Small intestine (tissue), 7 donors: ENCODE results near the gene CDK14. TPM values are rescaled to one million over a fixed set of nuclear protein-coding genes. Genes with fewer than 3 reads are reported as not detected.

Experiments used
- DNase-seq, 2 donors: peaks; one replicate each; pipeline versions ENCODE4 v3.0.0 to v3.0.0-alpha.2; 2013
- FAIRE-seq: peaks from 2 replicates; lab custom pipeline; 2012; peaks lifted over from hg19 to GRCh38; lab: Jason Lieb, UNC
- H3K27ac ChIP-seq, 3 donors: one replicate each; pipeline ENCODE4 v1.5.1; 2013; ENCODE audit warnings: low read length in 2 of 3, mild to moderate bottlenecking in 2 of 3, control low read depth in 1 of 3, inconsistent platforms in 1 of 3, low read depth in 1 of 3, moderate library complexity in 1 of 3
- H3K27me3 ChIP-seq, 3 donors: one replicate each; pipeline ENCODE4 v1.6.1; 2013; ENCODE audit warnings: low read length in 3 of 3, inconsistent platforms in 1 of 3; ENCODE audit not compliant: control insufficient read depth in 3 of 3, insufficient read depth in 3 of 3
- H3K36me3 ChIP-seq, 3 donors: one replicate each; pipeline ENCODE4 v1.6.1; 2013; ENCODE audit warnings: low read length in 3 of 3, inconsistent platforms in 1 of 3, low read depth in 1 of 3, mild to moderate bottlenecking in 1 of 3, moderate library complexity in 1 of 3; ENCODE audit not compliant: control insufficient read depth in 3 of 3, insufficient read depth in 2 of 3
- H3K4me1 ChIP-seq, 3 donors: one replicate each; pipeline ENCODE4 v1.6.1; 2013; ENCODE audit warnings: low read length in 2 of 3, inconsistent platforms in 1 of 3, low read depth in 1 of 3, mild to moderate bottlenecking in 1 of 3, moderate library complexity in 1 of 3; ENCODE audit not compliant: control insufficient read depth in 3 of 3, insufficient read depth in 2 of 3
- H3K4me3 ChIP-seq, 3 donors: one replicate each; pipeline ENCODE4 v1.5.1; 2013; ENCODE audit warnings: low read length in 3 of 3, control low read depth in 1 of 3, inconsistent platforms in 1 of 3, low read depth in 1 of 3, mild to moderate bottlenecking in 1 of 3, moderate library complexity in 1 of 3
- H3K9me3 ChIP-seq, 2 donors: one replicate each; pipeline ENCODE4 v1.6.1; 2013; ENCODE audit warnings: low read depth in 1 of 2, low read length in 1 of 2; ENCODE audit not compliant: control insufficient read depth in 2 of 2, insufficient read depth in 1 of 2
- WGBS, 3 donors: extraction: QIAGEN DNeasy Blood & Tissue Kit; methylation state at CpG; one replicate each; pipeline ENCODE4 v1.1.7; 2013; 5-methylcytosine and 5-hydroxymethylcytosine counted together
- polyA plus RNA-seq, 4 donors: library from polyadenylated mRNA; stranded (reverse) in 3 of 4; unstranded in 1 of 4; fragments of 200-250 nt in 3 of 4; fragments of 120-200 nt in 1 of 4; gene quantifications; one replicate each; pipeline versions ENCODE4 v1.2.1 to v1.2.3, GENCODE V29; 2013
- donor health status: healthy with polysubstance abuse.
- donor health status: control.
- donor health status: control.
- donor health status: Bipolar disorder and iron deficiency.
- donor health status: healthy.

The CDK14 gene
- polyA plus RNA-seq, 4 donors = 1.1 to 6.3 (median 2.0) TPM; not detected in 1

DNA sequence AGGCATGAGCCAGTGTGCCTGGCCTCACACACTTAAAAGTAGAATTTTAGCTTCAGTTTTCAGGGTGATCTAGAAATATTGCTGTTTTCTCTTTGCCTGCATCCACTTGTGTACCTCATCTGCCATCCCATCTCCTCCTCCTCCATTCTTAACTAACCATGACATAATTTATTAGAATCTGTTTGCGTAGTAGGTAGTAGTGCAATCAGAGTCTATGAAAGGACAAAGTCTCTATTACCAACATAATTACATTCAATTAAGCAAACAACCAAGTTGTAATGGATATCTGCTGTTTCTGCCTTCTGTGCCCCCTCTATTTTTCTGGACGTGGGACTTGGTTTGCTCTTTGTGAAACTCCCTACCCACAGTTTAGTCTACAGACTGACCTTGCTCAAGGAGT, 72.9 kb downstream of the CDK14 start:
- WGBS, 3 donors = 30 to 53% (median 47%) methylated on average over 2 of the region's 2 CpGs
- no peaks in the 10 kb centered on the region for H3K4me1 ChIP-seq
- H3K27me3 ChIP-seq = no peaks in the 10 kb centered on the region
- H3K27ac ChIP-seq = no peak overlapping the region
- H3K36me3 ChIP-seq = no peaks in the 10 kb centered on the region
- DNase-seq (no peak), FAIRE-seq (no peak)
- no peaks in the 10 kb centered on the region for H3K9me3 ChIP-seq
- no peak overlapping the region for H3K4me3 ChIP-seq

DNA sequence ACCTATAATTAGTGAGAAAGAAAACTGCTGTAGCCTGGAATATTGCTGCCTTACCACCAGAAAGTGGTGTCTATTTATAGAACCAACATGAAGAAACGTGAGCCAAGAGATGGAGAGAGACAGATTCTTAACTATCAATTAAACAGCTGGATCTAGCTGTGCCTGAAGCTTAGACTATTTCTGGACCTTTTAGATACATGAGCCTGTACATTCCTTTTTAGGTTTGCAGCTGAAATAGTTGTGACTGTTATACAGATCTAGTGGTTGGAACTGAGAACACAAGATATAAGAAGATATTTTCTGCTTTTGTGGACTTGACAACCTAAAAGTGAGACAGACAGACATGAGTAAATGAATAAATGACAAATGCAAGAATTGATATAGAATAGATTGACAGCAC, 73.4 kb downstream of the CDK14 start:
- H3K36me3 ChIP-seq = no peaks in the 10 kb centered on the region
- H3K9me3 ChIP-seq = no peaks in the 10 kb centered on the region
- DNase-seq (no peak), FAIRE-seq (no peak)
- 53 to 82% (median 59%) methylated on average over 1 of the region's 1 CpG for WGBS, 3 donors
- no peaks in the 10 kb centered on the region for H3K4me1 ChIP-seq
- no peaks in the 10 kb centered on the region for H3K27me3 ChIP-seq
- no peak overlapping the region for H3K27ac ChIP-seq
- no peak overlapping the region for H3K4me3 ChIP-seq

DNA sequence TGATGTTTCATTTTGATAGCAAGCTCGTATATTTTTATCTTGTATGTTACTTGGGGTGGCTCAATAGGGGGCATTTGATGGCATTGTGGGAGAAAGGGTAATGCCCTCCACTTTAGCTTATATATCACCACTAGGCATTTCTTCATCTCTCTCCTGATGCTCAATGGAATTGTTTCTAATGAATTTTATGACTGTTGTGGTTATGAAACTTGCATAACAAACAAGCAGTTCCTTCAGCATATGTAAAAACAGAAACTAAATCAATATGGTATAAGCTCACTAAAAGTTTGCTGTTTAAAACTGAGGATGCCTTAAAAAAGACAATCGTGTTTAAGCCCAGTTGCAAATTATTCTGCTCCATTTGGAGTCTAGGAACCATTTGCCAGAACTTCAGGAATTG, 75.5 kb downstream of the CDK14 start:
- DNase-seq (no peak), FAIRE-seq (no peak)
- 69 to 81% (median 73%) methylated on average over 2 of the region's 2 CpGs for WGBS, 3 donors

DNA sequence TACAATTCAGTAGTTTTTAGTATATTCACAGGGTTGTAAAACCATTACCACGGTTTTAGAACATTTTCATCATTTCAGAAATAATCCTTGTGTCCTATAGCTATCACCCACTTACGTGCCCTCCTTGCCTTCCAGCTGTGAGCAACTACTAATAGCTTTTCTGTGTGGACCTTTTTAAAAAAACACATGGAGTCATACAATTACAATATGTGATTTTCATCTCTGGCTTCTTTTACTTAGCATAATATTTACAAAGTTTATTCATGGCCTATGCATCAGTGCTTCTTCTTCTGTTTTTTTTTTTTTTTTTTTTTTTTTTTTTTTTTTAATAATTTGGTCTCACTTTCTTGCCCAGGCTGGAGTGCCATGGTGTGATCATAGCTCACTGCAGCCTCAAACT, 76.1 kb downstream of the CDK14 start:
- 80 to 85% (median 83%) methylated on average over 2 of the region's 2 CpGs for WGBS, 3 donors
- H3K4me1 ChIP-seq = no peaks in the 10 kb centered on the region
- no peak for FAIRE-seq

More for the DNA sequence above, 75.5 kb downstream of the CDK14 start:
- Histone ChIP-seq H3K36me3 (no peaks in the 10 kb centered on the region), H3K27ac (no peak overlapping the region), H3K27me3 (no peaks in the 10 kb centered on the region), H3K9me3 (no peaks in the 10 kb centered on the region), H3K4me3 (no peak overlapping the region), H3K4me1 (no peaks in the 10 kb centered on the region)

DNA sequence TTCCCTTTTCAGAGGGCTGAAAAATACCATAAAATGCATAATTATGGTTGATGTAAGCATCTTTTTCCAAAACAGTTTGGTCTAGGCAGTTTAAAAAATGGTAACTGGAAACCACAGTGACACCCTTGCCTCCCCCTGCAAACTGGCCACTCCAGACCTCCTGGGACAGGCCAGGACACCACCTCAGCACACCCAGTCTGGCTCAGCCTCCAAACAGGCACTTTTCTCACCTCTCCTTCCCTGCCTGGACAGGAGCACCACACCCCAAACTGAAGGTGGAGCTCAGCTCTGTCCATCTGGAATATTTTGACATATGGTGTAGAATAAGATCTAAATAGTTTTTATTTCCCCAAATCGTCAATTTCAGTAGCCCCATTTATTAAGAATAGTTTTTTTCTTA, 78.5 kb downstream of the CDK14 start:
- Histone ChIP-seq H3K4me1 (no peaks in the 10 kb centered on the region), H3K27me3 (no peaks in the 10 kb centered on the region), H3K9me3 (no peaks in the 10 kb centered on the region), H3K4me3 (no peak overlapping the region), H3K36me3 (no peaks in the 10 kb centered on the region), H3K27ac (no peak overlapping the region)
- no peak for FAIRE-seq
- DNase-seq = no peak
- WGBS, 3 donors = 68 to 80% (median 71%) methylated on average over 1 of the region's 1 CpG

More for the DNA sequence above, 76.1 kb downstream of the CDK14 start:
- Histone ChIP-seq H3K27me3 (no peaks in the 10 kb centered on the region), H3K36me3 (no peaks in the 10 kb centered on the region), H3K27ac (no peak overlapping the region), H3K9me3 (no peaks in the 10 kb centered on the region), H3K4me3 (no peak overlapping the region)
- no peak for DNase-seq

DNA sequence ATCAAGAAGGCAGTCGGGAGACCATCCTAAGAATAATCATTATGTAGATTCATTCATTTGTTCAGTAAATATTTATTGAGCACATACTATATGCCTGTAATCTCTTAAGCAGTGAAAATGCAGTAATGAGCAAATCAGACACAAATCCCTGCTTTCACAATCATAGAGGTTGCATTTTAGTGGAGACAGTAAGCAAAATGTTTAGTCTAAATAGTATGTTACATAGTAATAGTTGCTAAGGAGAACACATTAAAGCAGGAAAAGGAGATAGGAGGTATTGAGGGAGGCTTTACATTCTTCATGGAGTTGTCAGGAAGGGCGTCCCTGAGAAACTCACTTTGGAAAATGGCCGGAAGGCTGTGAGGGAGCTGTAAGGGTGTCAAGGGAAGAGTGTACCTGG, 79.9 kb downstream of the CDK14 start:
- no peaks in the 10 kb centered on the region for H3K9me3 ChIP-seq
- WGBS, 3 donors = 90 to 92% (median 92%) methylated on average over 3 of the region's 3 CpGs
- H3K4me3 ChIP-seq = no peak overlapping the region
- no peaks in the 10 kb centered on the region for H3K36me3 ChIP-seq
- DNase-seq = no peak
- no peak for FAIRE-seq
- H3K27ac ChIP-seq = no peak overlapping the region
- no peaks in the 10 kb centered on the region for H3K27me3 ChIP-seq
- no peaks in the 10 kb centered on the region for H3K4me1 ChIP-seq

DNA sequence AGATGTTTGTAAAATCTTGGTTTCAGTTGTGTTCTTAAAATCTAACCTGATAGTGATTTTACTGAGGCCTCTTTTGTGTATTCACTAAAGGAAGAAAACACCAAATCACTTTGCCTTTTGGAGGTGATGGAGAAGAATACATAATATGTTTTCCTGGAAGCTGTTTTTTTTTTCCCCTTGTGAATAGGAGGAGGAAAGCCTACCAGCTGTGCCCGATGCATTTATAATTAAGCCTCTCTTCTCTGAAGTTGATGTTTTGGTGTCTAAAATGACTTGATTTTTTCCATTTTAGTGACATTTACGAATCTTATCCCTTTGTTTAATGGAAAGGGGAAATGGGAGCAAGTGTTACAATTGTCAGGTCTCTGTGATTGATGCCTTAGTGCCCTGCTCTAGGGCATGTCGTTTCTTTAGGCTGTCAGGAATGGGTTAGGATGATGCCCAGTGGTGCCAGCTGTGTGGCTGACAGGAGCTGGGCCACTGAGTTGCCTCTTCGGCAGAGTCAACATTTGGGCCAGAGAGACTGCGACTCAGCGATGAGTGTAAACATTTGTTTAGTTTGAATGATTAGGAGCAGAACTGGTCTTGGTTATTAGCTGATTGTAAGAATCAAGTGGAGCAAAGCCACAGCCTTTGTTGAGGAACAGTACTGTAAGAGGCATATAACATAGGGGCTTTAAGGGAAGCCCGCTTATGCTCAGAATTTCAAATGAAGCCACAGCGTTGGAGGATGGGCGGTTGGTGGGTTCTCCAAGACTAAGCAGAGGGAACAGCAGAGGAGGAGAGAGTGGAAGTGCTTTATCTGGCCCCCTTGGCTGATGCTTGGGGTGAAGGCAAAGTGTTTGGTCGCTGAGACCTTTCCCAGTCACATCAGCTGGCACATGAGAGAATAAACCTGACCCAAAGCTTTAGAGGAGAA, 81.6 kb downstream of the CDK14 start:
- no peak overlapping the region for H3K4me3 ChIP-seq
- H3K9me3 ChIP-seq = no peaks in the 10 kb centered on the region
- no peak overlapping the region for H3K27ac ChIP-seq
- no peaks in the 10 kb centered on the region for H3K36me3 ChIP-seq
- no peak for FAIRE-seq
- 58 to 72% (median 64%) methylated on average over 10 of the region's 10 CpGs for WGBS, 3 donors
- H3K4me1 ChIP-seq = peaks cover 0 to 3% (median 0%) of the 10 kb centered on the region in 3 donors
- DNase-seq = no peak
- H3K27me3 ChIP-seq = no peaks in the 10 kb centered on the region

DNA sequence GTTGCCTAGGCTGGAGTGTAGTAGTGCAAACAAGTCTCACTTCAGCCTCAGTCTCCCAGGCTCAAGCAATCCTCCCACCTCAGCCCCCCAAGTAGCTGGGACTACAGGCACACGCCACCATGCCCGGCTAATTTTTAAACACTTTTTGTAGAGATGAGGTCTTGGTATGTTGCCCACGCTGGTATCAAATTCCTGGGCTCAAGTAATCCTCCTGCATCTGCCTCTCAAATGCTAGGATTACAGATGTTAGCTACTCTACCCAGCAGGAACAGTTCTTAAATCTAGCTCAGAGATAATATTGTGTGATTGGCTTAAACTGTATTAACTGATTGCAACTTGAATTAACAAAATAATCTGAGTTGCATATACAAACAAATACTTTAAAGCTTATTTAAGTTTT, 82.9 kb downstream of the CDK14 start:
- 58 to 71% (median 62%) methylated on average over 3 of the region's 3 CpGs for WGBS, 3 donors
- Histone ChIP-seq H3K36me3 (no peaks in the 10 kb centered on the region), H3K27me3 (no peaks in the 10 kb centered on the region), H3K9me3 (no peaks in the 10 kb centered on the region), H3K4me3 (no peak overlapping the region), H3K4me1 (peaks cover 0 to 3% (median 0%) of the 10 kb centered on the region in 3 donors), H3K27ac (no peak overlapping the region)
- DNase-seq (no peak), FAIRE-seq (no peak)
